H9 (cell line): Measurements from ENCODE around the gene DUSP21. TPM values are rescaled to one million over a fixed set of nuclear protein-coding genes. Genes with fewer than 3 reads are reported as not detected.

Experiments
- DNase-seq: peaks from one replicate; pipeline ENCODE4 v3.0.0-alpha.2; 2017
- H2AFZ ChIP-seq: one replicate; pipeline ENCODE4 v1.6.1; 2013; ENCODE audit warnings: mild to moderate bottlenecking, low read length, control low read depth, moderate library complexity
- H2AK5ac ChIP-seq: 2 replicates; pipeline ENCODE4 v1.6.1; 2013; ENCODE audit warnings: low read length, control low read depth, mixed read lengths; ENCODE audit not compliant: insufficient read length
- H2BK120ac ChIP-seq: one replicate; pipeline ENCODE4 v1.6.1; 2013; ENCODE audit warnings: low read depth, mild to moderate bottlenecking, low read length, control low read depth, inconsistent platforms; ENCODE audit not compliant: poor library complexity, severe bottlenecking
- H2BK12ac ChIP-seq: 2 replicates; pipeline ENCODE4 v1.6.1; 2013; ENCODE audit warnings: low read length, control low read depth, mixed read lengths, low read depth; ENCODE audit not compliant: insufficient read length
- H2BK15ac ChIP-seq: 2 replicates; pipeline ENCODE4 v1.6.1; 2013; ENCODE audit warnings: low read depth, low read length, control low read depth
- H2BK20ac ChIP-seq: one replicate; pipeline ENCODE4 v1.6.1; 2013; ENCODE audit warnings: low read depth, mild to moderate bottlenecking, low read length, control low read depth, inconsistent platforms; ENCODE audit not compliant: poor library complexity, severe bottlenecking
- H2BK5ac ChIP-seq: 2 replicates; pipeline ENCODE4 v1.6.1; 2013; ENCODE audit warnings: low read length, control low read depth, mixed read lengths; ENCODE audit not compliant: insufficient read length
- H3K14ac ChIP-seq: 2 replicates; pipeline ENCODE4 v1.6.1; 2013; ENCODE audit warnings: low read length, control low read depth; ENCODE audit not compliant: insufficient read depth
- H3K18ac ChIP-seq: 2 replicates; pipeline ENCODE4 v1.6.1; 2013; ENCODE audit warnings: low read depth, mild to moderate bottlenecking, mixed read lengths, low read length, control low read depth; ENCODE audit not compliant: insufficient read length
- H3K23ac ChIP-seq: 2 replicates; pipeline ENCODE4 v1.6.1; 2013; ENCODE audit warnings: low read length, control low read depth, mixed read lengths, low read depth; ENCODE audit not compliant: insufficient read length
- H3K23me2 ChIP-seq: 2 replicates; pipeline ENCODE4 v1.6.1; 2013; ENCODE audit warnings: low read depth, mild to moderate bottlenecking, mixed read lengths, low read length, control low read depth; ENCODE audit not compliant: insufficient read length, poor library complexity, severe bottlenecking
- H3K27ac ChIP-seq: 2 replicates; pipeline ENCODE4 v1.5.1; 2013; ENCODE audit warnings: low read length, control low read depth, mixed read lengths, low read depth; ENCODE audit not compliant: insufficient read length
- H3K27me3 ChIP-seq: 2 replicates; pipeline ENCODE4 v1.6.1; 2013; ENCODE audit warnings: low read length, control low read depth, inconsistent platforms; ENCODE audit not compliant: insufficient read depth
- H3K4ac ChIP-seq: 2 replicates; pipeline ENCODE4 v1.6.1; 2013; ENCODE audit warnings: low read depth, mild to moderate bottlenecking, control low read depth, inconsistent platforms, low read length, moderate library complexity
- H3K4me1 ChIP-seq: 2 replicates; pipeline ENCODE4 v1.6.1; 2013; ENCODE audit warnings: low read length, control low read depth, inconsistent platforms; ENCODE audit not compliant: insufficient read depth
- H3K4me2 ChIP-seq: 2 replicates; pipeline ENCODE4 v1.6.1; 2013; ENCODE audit warnings: low read length, control low read depth, mixed read lengths; ENCODE audit not compliant: insufficient read length, insufficient read depth
- H3K56ac ChIP-seq: 2 replicates; pipeline ENCODE4 v1.6.1; 2013; ENCODE audit warnings: low read depth, mild to moderate bottlenecking, mixed read lengths, low read length, control low read depth; ENCODE audit not compliant: insufficient read length
- H3K79me1 ChIP-seq: 2 replicates; pipeline ENCODE4 v1.6.1; 2013; ENCODE audit warnings: low read depth, mild to moderate bottlenecking, moderate library complexity, low read length, control low read depth, inconsistent platforms; ENCODE audit not compliant: insufficient read depth, poor library complexity, severe bottlenecking
- H3K79me2 ChIP-seq: 2 replicates; pipeline ENCODE4 v1.6.1; 2013; ENCODE audit warnings: low read length, control low read depth, inconsistent platforms; ENCODE audit not compliant: insufficient read depth
- H3K9ac ChIP-seq: 2 replicates; pipeline ENCODE4 v1.6.1; 2013; ENCODE audit warnings: low read length, control low read depth, mixed read lengths; ENCODE audit not compliant: insufficient read length; ENCODE audit errors: extremely low read depth
- H3K9me3 ChIP-seq: one replicate; pipeline ENCODE4 v1.6.1; 2013; ENCODE audit warnings: low read depth, low read length, inconsistent platforms; ENCODE audit not compliant: control insufficient read depth
- H3T11ph ChIP-seq: one replicate; pipeline ENCODE4 v1.6.1; 2013; ENCODE audit warnings: mild to moderate bottlenecking, low read length, control low read depth, inconsistent platforms
- H4K20me1 ChIP-seq: one replicate; pipeline ENCODE4 v1.6.1; 2013; ENCODE audit not compliant: control insufficient read depth, insufficient read length, insufficient read depth
- H4K5ac ChIP-seq: 2 replicates; pipeline ENCODE4 v1.6.1; 2013; ENCODE audit warnings: low read depth, mild to moderate bottlenecking, mixed read lengths, low read length, control low read depth; ENCODE audit not compliant: insufficient read length
- H4K8ac ChIP-seq: replicated peaks from 2 replicates; pipeline ENCODE4 v1.6.1; 2013; ENCODE audit warnings: low read length, control low read depth, mixed read lengths, low read depth; ENCODE audit not compliant: insufficient read length
- H4K91ac ChIP-seq: 2 replicates; pipeline ENCODE4 v1.6.1; 2013; ENCODE audit warnings: low read depth, mild to moderate bottlenecking, moderate library complexity, mixed read lengths, low read length, control low read depth; ENCODE audit not compliant: insufficient read length
- H3K27ac Mint-ChIP-seq, 3 experiments: 2 replicates in 2 of 3; 3 replicates in 1 of 3; pipeline ENCODE4 v1.8.0; 2020 to 2021; ENCODE audit warnings: mixed read lengths in 3 of 3, mild to moderate bottlenecking in 1 of 3, moderate library complexity in 1 of 3
- H3K27me3 Mint-ChIP-seq: 2 replicates; pipeline ENCODE4 v1.8.0; 2021; ENCODE audit warnings: low read depth, mild to moderate bottlenecking, moderate library complexity, mixed read lengths
- H3K36me3 Mint-ChIP-seq, 3 experiments: 2 replicates in 2 of 3; 3 replicates in 1 of 3; pipeline ENCODE4 v1.8.0; 2020 to 2021; ENCODE audit warnings: low read depth in 3 of 3, mixed read lengths in 3 of 3; ENCODE audit not compliant: insufficient read depth in 1 of 3
- H3K4me1 Mint-ChIP-seq, 2 experiments: 2 replicates each; pipeline ENCODE4 v1.8.0; 2020; ENCODE audit warnings: mixed read lengths in 2 of 2
- H3K4me3 Mint-ChIP-seq, 2 experiments: 2 replicates in 1 of 2; 3 replicates in 1 of 2; pipeline ENCODE4 v1.8.0; 2020 to 2021; ENCODE audit warnings: mild to moderate bottlenecking in 2 of 2, mixed read lengths in 2 of 2, moderate library complexity in 1 of 2
- H3K9me3 Mint-ChIP-seq, 2 experiments: 2 replicates in 1 of 2; 3 replicates in 1 of 2; pipeline ENCODE4 v1.8.0; 2020; ENCODE audit warnings: mild to moderate bottlenecking in 2 of 2, mixed read lengths in 2 of 2, moderate library complexity in 1 of 2
- WGBS: extraction: QIAGEN DNeasy Blood & Tissue Kit; methylation state at CpG from one replicate; pipeline ENCODE4 v1.1.7; 2013; ENCODE audit warnings: missing lambda C conversion rate, low lambda C conversion rate, mixed read lengths; ENCODE audit not compliant: insufficient read length; ENCODE audit errors: extremely low coverage; 5-methylcytosine and 5-hydroxymethylcytosine counted together
- total RNA-seq: library from RNA; stranded (reverse); gene quantifications from 2 replicates; pipeline ENCODE4 v1.2.1, GENCODE V29; 2021
- TF ChIP-seq, protein P1 (sequence below): fragments of 200-600 bp; sonication (generic); conservative IDR thresholded peaks from 3 replicates; pipeline ENCODE4 v1.8.0; 2021; ENCODE audit warnings: antibody characterized with exemption, mild to moderate bottlenecking

The DUSP21 gene
- total RNA-seq, 1 experiment from 2014 or later = not detected

GRCh38 chrX:44876767-44877166 is 32.9 kb downstream of the DUSP21 start:
- Histone ChIP-seq H2BK120ac (no peak overlapping the region), H2BK5ac (no peak overlapping the region), H2BK15ac (no peak overlapping the region), H3K23me2 (no peaks in the 10 kb centered on the region), H3K27ac (no peak overlapping the region), H2BK20ac (no peak overlapping the region), H3K9ac (no peak overlapping the region), H3K9me3 (peaks cover 11% of the 10 kb centered on the region), H3K79me1 (no peaks in the 10 kb centered on the region), H3K56ac (no peak overlapping the region), H2AK5ac (no peak overlapping the region), H3K23ac (no peak overlapping the region), H4K91ac (no peak overlapping the region), H4K5ac (no peak overlapping the region), H2BK12ac (no peak overlapping the region), H3K79me2 (peaks cover 17% of the 10 kb centered on the region; the same call in 1 of the 2 replicates), H3K4ac (no peak overlapping the region), H3K27me3 (no peaks in the 10 kb centered on the region), H3T11ph (no peak overlapping the region), H4K8ac (no peak overlapping the region), H3K14ac (no peak overlapping the region), H4K20me1 (no peaks in the 10 kb centered on the region), H3K4me1 (no peaks in the 10 kb centered on the region), H2AFZ (no peak overlapping the region), H3K18ac (no peak overlapping the region), H3K4me2 (no peak overlapping the region)
- peaks cover 10 to 13% (median 12%) of the 10 kb centered on the region in 3 experiments for H3K36me3 Mint-ChIP-seq
- H3K4me1 Mint-ChIP-seq = peaks cover 0 to 10% of the 10 kb centered on the region in 2 experiments; a peak in 1 of 4 replicates
- H3K27ac Mint-ChIP-seq = no peak overlapping the region
- H3K27me3 Mint-ChIP-seq = no peaks in the 10 kb centered on the region
- peaks cover 42 to 50% of the 10 kb centered on the region in 2 experiments for H3K9me3 Mint-ChIP-seq
- WGBS = 100% methylated on average over 10 of the region's 19 CpGs
- TF ChIP-seq, protein P1, sequence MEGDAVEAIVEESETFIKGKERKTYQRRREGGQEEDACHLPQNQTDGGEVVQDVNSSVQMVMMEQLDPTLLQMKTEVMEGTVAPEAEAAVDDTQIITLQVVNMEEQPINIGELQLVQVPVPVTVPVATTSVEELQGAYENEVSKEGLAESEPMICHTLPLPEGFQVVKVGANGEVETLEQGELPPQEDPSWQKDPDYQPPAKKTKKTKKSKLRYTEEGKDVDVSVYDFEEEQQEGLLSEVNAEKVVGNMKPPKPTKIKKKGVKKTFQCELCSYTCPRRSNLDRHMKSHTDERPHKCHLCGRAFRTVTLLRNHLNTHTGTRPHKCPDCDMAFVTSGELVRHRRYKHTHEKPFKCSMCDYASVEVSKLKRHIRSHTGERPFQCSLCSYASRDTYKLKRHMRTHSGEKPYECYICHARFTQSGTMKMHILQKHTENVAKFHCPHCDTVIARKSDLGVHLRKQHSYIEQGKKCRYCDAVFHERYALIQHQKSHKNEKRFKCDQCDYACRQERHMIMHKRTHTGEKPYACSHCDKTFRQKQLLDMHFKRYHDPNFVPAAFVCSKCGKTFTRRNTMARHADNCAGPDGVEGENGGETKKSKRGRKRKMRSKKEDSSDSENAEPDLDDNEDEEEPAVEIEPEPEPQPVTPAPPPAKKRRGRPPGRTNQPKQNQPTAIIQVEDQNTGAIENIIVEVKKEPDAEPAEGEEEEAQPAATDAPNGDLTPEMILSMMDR = no peak
- no peak for DNase-seq
- no peak overlapping the region for H3K4me3 Mint-ChIP-seq
